ENCODE measurements around the gene IMMP1L.

IMMP1L gene

DNA sequence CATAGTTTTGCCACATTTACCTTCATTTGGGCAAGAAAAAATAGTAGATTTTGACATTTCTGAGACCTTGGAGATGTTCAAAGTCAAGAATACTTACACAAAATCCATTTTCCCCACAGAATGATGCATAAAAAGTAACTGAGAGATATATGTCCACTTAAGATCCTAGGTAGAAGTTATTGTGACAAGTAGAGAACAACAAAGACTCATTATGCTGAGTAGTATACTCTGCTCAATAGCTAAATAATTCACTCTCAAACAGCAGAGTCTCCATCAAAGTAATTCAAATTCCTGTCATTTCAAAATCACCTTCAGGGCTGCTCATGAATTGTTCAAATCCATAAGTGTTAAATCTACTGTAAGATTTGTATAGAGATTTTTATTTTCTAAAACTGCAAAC, 35.3 kb downstream of the IMMP1L start:
- no peak overlapping the region for H3K4me3 ChIP-seq (ENCODE audit: low read depth, low read length)
- TF ChIP-seq, protein P1, sequence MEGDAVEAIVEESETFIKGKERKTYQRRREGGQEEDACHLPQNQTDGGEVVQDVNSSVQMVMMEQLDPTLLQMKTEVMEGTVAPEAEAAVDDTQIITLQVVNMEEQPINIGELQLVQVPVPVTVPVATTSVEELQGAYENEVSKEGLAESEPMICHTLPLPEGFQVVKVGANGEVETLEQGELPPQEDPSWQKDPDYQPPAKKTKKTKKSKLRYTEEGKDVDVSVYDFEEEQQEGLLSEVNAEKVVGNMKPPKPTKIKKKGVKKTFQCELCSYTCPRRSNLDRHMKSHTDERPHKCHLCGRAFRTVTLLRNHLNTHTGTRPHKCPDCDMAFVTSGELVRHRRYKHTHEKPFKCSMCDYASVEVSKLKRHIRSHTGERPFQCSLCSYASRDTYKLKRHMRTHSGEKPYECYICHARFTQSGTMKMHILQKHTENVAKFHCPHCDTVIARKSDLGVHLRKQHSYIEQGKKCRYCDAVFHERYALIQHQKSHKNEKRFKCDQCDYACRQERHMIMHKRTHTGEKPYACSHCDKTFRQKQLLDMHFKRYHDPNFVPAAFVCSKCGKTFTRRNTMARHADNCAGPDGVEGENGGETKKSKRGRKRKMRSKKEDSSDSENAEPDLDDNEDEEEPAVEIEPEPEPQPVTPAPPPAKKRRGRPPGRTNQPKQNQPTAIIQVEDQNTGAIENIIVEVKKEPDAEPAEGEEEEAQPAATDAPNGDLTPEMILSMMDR (IDR thresholded peaks at IDR 0.05; ENCODE audit: low read depth, low read length) = no peak

DNA sequence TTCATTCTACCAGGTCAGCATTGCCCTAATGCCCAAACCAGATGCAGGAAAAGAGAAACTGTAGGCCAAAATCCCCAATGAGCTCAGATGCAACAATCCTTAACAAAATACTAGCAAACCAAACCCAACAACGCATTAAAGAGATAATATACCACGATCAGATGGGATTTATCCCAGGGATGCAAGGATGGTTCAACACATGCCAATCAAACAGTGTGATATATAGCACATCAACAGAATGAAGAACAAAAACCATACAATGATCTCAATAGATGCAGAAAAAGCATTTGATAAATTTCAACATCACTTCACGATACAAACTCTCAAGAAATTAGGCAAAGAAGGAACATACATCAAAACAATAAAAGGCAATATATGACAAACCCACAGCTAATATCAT, 45.0 kb downstream of the IMMP1L start:
- TF ChIP-seq, protein P1 (IDR thresholded peaks at IDR 0.05; ENCODE audit: low read depth, low read length) = no peak
- no peak overlapping the region for H3K4me3 ChIP-seq (ENCODE audit: low read depth, low read length)

DNA sequence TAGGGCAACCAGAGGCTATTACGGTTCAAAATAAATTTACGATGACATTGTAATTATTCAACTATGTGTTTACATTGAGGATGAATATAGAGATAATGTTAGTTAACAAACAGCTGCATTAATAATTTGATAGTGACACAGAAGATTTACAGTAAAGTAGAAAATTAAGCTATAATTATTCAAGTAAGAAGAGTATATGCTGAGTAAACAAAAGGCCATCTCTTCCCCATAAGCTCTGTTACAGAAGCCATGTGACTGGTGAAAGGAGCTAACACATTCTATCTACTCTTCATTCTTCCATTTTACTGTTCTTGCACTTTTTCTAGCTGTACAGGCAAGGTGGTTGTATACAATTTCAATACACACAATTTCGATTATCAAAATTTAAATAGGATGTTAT, 54.2 kb downstream of the IMMP1L start:
- TF ChIP-seq, protein P1 (IDR thresholded peaks at IDR 0.05; ENCODE audit: low read depth, low read length) = no peak
- H3K4me3 ChIP-seq (ENCODE audit: low read depth, low read length) = no peak overlapping the region

DNA sequence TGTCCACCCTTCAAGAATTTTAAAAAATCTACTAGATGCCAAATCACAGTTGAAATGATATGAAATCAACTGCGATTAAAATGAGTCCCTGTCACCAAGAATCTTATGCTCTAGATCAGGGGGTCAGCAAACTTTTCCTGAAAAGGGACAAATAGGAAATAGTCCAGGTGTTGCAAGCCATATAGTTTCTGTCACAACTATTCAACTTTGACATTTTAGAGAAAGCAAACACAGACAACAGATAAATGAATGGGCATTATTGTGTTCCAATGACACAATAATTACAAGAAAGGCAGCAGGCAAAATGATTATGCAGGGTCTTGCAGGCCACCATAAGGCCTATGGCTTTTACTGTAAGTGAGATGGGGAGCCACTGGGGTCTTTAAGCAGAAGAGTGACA, 58.6 kb downstream of the IMMP1L start:
- no peak overlapping the region for H3K4me3 ChIP-seq (ENCODE audit: low read depth, low read length)
- TF ChIP-seq, protein P1 (IDR thresholded peaks at IDR 0.05; ENCODE audit: low read depth, low read length) = no peak

DNA sequence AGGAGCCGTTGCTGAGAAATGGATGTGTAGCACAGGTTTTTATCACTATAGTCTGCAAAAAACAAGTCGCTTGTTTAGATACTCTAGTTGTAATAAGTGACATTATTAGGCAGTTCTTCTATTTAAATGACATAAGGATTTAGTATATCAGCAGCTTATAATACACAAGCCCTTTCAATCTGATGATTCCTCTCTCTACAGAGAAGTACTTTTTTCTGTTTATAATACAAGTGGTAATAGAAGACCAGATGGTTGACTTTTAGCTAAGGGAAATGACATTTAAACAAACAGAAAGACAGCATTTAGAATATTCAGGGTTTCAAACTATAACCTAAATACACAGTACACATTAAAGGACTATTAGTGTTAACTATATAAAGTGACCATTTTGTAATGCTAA, 60.4 kb downstream of the IMMP1L start:
- TF ChIP-seq, protein P1 (IDR thresholded peaks at IDR 0.05; ENCODE audit: low read depth, low read length) = no peak

DNA sequence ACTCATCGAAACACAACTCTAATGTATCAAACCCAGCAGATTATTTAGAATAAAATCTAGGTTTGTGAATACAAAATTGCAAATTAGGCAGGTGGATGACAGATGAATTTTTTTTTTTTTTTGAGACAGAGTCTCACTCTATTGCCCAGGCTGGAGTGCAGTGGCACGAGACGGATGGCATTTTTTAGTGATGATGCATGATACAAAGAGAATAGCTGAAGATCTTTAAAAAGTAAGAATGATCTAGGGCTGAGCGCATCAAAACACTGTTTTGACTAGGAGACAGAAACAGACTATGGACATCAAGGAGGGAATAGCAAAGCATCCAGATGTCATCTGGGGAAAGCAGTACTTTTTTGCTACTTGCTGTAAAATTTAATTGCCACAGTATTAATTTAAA, 63.8 kb downstream of the IMMP1L start:
- no peak overlapping the region for H3K4me3 ChIP-seq (ENCODE audit: low read depth, low read length)
- TF ChIP-seq, protein P1 (IDR thresholded peaks at IDR 0.05; ENCODE audit: low read depth, low read length) = no peak

More for the DNA sequence above, 60.4 kb downstream of the IMMP1L start:
- no peak overlapping the region for H3K4me3 ChIP-seq (ENCODE audit: low read depth, low read length)

DNA sequence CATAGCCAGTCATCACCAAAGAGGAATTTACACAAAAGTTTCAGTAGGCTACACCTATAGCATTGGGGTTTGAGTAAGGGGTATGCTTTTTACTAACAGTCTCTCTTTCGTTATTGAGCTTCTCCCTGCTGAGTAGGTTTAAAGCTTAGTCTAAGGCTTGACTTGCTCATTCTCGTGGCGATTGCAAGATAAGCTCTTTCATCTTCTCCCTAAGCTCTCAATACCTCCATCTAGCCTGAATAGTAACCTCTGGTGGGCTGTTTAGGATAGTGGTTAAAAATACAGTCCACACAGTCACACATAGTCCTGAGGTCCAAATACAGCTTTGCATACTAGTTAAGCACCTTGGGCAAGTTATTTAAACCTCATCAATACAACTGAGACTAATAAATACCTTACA, 65.6 kb downstream of the IMMP1L start:
- no peak overlapping the region for H3K4me3 ChIP-seq (ENCODE audit: low read depth, low read length)
- TF ChIP-seq, protein P1 (IDR thresholded peaks at IDR 0.05; ENCODE audit: low read depth, low read length) = no peak

All from WI38 (cell line).